ENCODE results near the gene IGSF3. TPM values are rescaled to one million over a fixed set of nuclear protein-coding genes. Genes with fewer than 3 reads are reported as not detected.

Gene IGSF3
- total and polyA plus RNA-seq, 2 experiments from 2014 or later: 7.3 to 37.8 TPM

- no peak overlapping the region for H2AFZ ChIP-seq
- no peaks in the 10 kb centered on the region for H3K9me3 Mint-ChIP-seq
Observed at GRCh38 chr1:116693759-116694480, 26.4 kb upstream of the IGSF3 start.

More at GRCh38 chr1:116693759-116694480, 26.4 kb upstream of the IGSF3 start:
- no peaks in the 10 kb centered on the region for H3K36me3 Mint-ChIP-seq (ENCODE audit: low read depth)
- H3K27ac ChIP-seq (ENCODE audit: low read depth): no peak overlapping the region
- no peak overlapping the region for H3K4me3 ChIP-seq
- H4K20me1 ChIP-seq (replicated peaks; ENCODE audit: insufficient read depth): no peaks in the 10 kb centered on the region
- DNase-seq (ENCODE audit: low spot score): no peak
- no peak overlapping the region for H3K27ac Mint-ChIP-seq
- H3K27me3 Mint-ChIP-seq (ENCODE audit: insufficient read depth, low read depth, poor library complexity): peaks cover 11% of the 10 kb centered on the region
- H3K9me2 ChIP-seq (ENCODE audit: insufficient read depth): no peaks in the 10 kb centered on the region
- H3F3A ChIP-seq (replicated peaks; ENCODE audit: low read depth): no peaks in the 10 kb centered on the region
- H3K4me3 Mint-ChIP-seq: no peak overlapping the region
- no peaks in the 10 kb centered on the region for H3K27me3 ChIP-seq (ENCODE audit: insufficient read depth)
- TF ChIP-seq, protein P1, sequence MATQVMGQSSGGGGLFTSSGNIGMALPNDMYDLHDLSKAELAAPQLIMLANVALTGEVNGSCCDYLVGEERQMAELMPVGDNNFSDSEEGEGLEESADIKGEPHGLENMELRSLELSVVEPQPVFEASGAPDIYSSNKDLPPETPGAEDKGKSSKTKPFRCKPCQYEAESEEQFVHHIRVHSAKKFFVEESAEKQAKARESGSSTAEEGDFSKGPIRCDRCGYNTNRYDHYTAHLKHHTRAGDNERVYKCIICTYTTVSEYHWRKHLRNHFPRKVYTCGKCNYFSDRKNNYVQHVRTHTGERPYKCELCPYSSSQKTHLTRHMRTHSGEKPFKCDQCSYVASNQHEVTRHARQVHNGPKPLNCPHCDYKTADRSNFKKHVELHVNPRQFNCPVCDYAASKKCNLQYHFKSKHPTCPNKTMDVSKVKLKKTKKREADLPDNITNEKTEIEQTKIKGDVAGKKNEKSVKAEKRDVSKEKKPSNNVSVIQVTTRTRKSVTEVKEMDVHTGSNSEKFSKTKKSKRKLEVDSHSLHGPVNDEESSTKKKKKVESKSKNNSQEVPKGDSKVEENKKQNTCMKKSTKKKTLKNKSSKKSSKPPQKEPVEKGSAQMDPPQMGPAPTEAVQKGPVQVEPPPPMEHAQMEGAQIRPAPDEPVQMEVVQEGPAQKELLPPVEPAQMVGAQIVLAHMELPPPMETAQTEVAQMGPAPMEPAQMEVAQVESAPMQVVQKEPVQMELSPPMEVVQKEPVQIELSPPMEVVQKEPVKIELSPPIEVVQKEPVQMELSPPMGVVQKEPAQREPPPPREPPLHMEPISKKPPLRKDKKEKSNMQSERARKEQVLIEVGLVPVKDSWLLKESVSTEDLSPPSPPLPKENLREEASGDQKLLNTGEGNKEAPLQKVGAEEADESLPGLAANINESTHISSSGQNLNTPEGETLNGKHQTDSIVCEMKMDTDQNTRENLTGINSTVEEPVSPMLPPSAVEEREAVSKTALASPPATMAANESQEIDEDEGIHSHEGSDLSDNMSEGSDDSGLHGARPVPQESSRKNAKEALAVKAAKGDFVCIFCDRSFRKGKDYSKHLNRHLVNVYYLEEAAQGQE (IDR thresholded peaks at IDR 0.05; ENCODE audit: unreplicated experiment): no peak
- TF ChIP-seq CTCF (conservative IDR thresholded peaks at IDR 0.05; ENCODE audit: low read depth in 2 of 2) (no peak), EZH2 (IDR thresholded peaks at IDR 0.05; ENCODE audit: low read depth, unreplicated experiment) (no peak), POLR2AphosphoS5 (IDR thresholded peaks at IDR 0.05; ENCODE audit: low read depth) (no peak), ZNF331 (CRISPR knock-in tag; IDR thresholded peaks at IDR 0.05; ENCODE audit: low read depth) (no peak), ZNF114 (CRISPR knock-in tag; IDR thresholded peaks at IDR 0.05) (no peak), EZH2phosphoT487 (IDR thresholded peaks at IDR 0.05; ENCODE audit: unreplicated experiment) (no peak), ZNF462 (CRISPR knock-in tag; IDR thresholded peaks at IDR 0.05) (no peak), NANOG (IDR thresholded peaks at IDR 0.05; ENCODE audit: borderline replicate concordance) (no peak), CREB1 (CRISPR knock-in tag; IDR thresholded peaks at IDR 0.05; ENCODE audit: low read depth) (no peak), JUNB (IDR thresholded peaks at IDR 0.05; ENCODE audit: unreplicated experiment) (no peak), STAT1 (IDR thresholded peaks at IDR 0.05; ENCODE audit: unreplicated experiment) (no peak)
- TF ChIP-seq, protein P2, sequence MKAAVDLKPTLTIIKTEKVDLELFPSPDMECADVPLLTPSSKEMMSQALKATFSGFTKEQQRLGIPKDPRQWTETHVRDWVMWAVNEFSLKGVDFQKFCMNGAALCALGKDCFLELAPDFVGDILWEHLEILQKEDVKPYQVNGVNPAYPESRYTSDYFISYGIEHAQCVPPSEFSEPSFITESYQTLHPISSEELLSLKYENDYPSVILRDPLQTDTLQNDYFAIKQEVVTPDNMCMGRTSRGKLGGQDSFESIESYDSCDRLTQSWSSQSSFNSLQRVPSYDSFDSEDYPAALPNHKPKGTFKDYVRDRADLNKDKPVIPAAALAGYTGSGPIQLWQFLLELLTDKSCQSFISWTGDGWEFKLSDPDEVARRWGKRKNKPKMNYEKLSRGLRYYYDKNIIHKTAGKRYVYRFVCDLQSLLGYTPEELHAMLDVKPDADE (IDR thresholded peaks at IDR 0.05): no peak
- H3K36me3 ChIP-seq (ENCODE audit: insufficient read depth): no peaks in the 10 kb centered on the region
- H3K4me2 ChIP-seq: no peak overlapping the region
- peaks cover 41% of the 10 kb centered on the region for H3K4me1 Mint-ChIP-seq
- peaks cover 24% of the 10 kb centered on the region for H3K4me1 ChIP-seq (ENCODE audit: insufficient read depth)
- no peaks in the 10 kb centered on the region for H3K79me2 ChIP-seq (replicated peaks; ENCODE audit: insufficient read depth)
- ATAC-seq: no peak
